ENCODE data around the gene TBCK. TPM values are rescaled to one million over a fixed set of nuclear protein-coding genes. Genes with fewer than 3 reads are reported as not detected.

TBCK gene
- total and polyA plus RNA-seq, 2 of the 8 experiments (the other 6 are each of a cell fraction or from before 2014, with no cell fraction given), result 10.2 to 18.7 TPM

DNA sequence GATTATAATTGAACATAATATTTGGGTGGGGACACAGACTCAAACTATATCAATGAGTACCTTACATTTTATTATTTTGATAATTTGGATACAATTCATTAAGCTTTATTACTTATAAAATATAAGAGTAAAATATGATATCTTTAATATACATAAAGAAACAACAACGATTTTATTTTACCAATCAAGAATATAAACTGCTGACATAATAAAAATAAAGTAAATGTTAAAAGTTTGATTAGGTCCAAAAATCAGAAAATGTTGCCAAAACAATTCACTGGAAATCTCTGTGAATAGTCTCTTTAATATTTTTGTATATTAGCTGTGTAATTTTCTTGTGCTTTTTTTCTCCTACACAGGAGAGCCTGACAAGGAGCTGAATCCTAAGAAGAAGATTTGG, 31.2 kb upstream of the TBCK start:
- no peak overlapping the region for H2BK12ac ChIP-seq (ENCODE audit: low read depth, low read length)
- POLR2A ChIA-PET (ENCODE audit: partially characterized antibody), result no interaction called here
- no peak overlapping the region for H4K5ac ChIP-seq (ENCODE audit: insufficient read length, low read depth, low read length)
- H3K27ac ChIP-seq (ENCODE audit: low read depth, low read length), result no peak overlapping the region
- no peak overlapping the region for H3K4me3 ChIP-seq (ENCODE audit: extremely low read depth in 1 of 4, insufficient read depth in 2 of 4, low read depth in 3 of 4, low read length in 4 of 4)
- no peak overlapping the region for H2BK20ac ChIP-seq (ENCODE audit: low read length)
- FAIRE-seq (no peak), DNase-seq (ENCODE audit: low read depth in 1 of 2, low spot score in 2 of 2) (no peak)
- TF ChIP-seq RXRA (IDR thresholded peaks at IDR 0.05; ENCODE audit: insufficient read depth, low read depth, low read length), result no peak
- TF ChIP-seq MAFK (IDR thresholded peaks at IDR 0.05; ENCODE audit: low read depth, low read length), result no peak
- no peak for TF ChIP-seq SP2 (IDR thresholded peaks at IDR 0.05; ENCODE audit: low read length)
- 100% methylated on average over 1 of the region's 1 CpG; no CpG with 5 or more reads in 1 of the 2 experiments for WGBS, 2 experiments (ENCODE audit: extremely low coverage in 1 of 2, insufficient coverage in 1 of 2, insufficient read length in 1 of 2, insufficient replicate concordance in 2 of 2, low coverage in 1 of 2, low lambda C conversion rate in 2 of 2, missing lambda C conversion rate in 1 of 2)
- H3K4ac ChIP-seq (replicated peaks; ENCODE audit: insufficient read length, low read depth, low read length), result no peak overlapping the region
- H2AFZ ChIP-seq (ENCODE audit: low read length), result no peak overlapping the region
- no peak overlapping the region for H2AK5ac ChIP-seq (ENCODE audit: low read depth, low read length)
- no peak overlapping the region for H2BK120ac ChIP-seq (replicated peaks; ENCODE audit: low read depth, low read length)
- no peaks in the 10 kb centered on the region for H3K27me3 ChIP-seq (replicated peaks in 1 of 4; ENCODE audit: control insufficient read depth in 3 of 4, extremely low read depth in 1 of 4, insufficient read depth in 3 of 4, low read length in 3 of 4)
- no peaks in the 10 kb centered on the region for H3K23me2 ChIP-seq (ENCODE audit: low read depth, low read length)
- H3K56ac ChIP-seq (replicated peaks; ENCODE audit: insufficient read length, low read depth, low read length), result no peak overlapping the region
- no peak overlapping the region for H4K91ac ChIP-seq (replicated peaks; ENCODE audit: insufficient read length, low read length)
- no peaks in the 10 kb centered on the region for H3K4me1 ChIP-seq (replicated peaks in 1 of 4; ENCODE audit: control insufficient read depth in 3 of 4, insufficient read depth in 4 of 4, low read length in 3 of 4)
- H2BK5ac ChIP-seq (ENCODE audit: low read depth, low read length), result no peak overlapping the region
- no peak overlapping the region for H4K8ac ChIP-seq (ENCODE audit: extremely low read depth, insufficient read depth, low read length)
- H3K79me2 ChIP-seq (ENCODE audit: control insufficient read depth in 1 of 2, insufficient read depth in 2 of 2, low read length in 2 of 2), result no peaks in the 10 kb centered on the region; a peak in 1 of 4 replicates
- H3K18ac ChIP-seq (ENCODE audit: extremely low read depth, low read length), result no peak overlapping the region
- CTCF ChIA-PET (ENCODE audit: partially characterized antibody), result interaction anchor here (0.7 kb wide), 2 partner anchors 19 to 173 kb away, joined by 3 read pairs; no protein-coding TSS in a partner anchor
- H3K14ac ChIP-seq (ENCODE audit: insufficient read length), result no peak overlapping the region
- peaks cover 0 to 8% (median 0%) of the 10 kb centered on the region in 4 experiments; a peak in 3 of 8 replicates for H3K36me3 ChIP-seq (ENCODE audit: control insufficient read depth in 2 of 4, insufficient read depth in 4 of 4, low read length in 3 of 4)
- no peaks in the 10 kb centered on the region for H3K79me1 ChIP-seq (ENCODE audit: low read depth, low read length)
- H3K9me3 ChIP-seq (ENCODE audit: insufficient read depth in 2 of 2, low read depth in 1 of 2, low read length in 1 of 2), result no peaks in the 10 kb centered on the region
- no peak overlapping the region for H3K23ac ChIP-seq (ENCODE audit: insufficient read length)
- H3K9ac ChIP-seq (replicated peaks in 1 of 4; ENCODE audit: extremely low read depth in 1 of 4, low read depth in 3 of 4, low read length in 3 of 4), result no peak overlapping the region
- no peaks in the 10 kb centered on the region for H4K20me1 ChIP-seq (replicated peaks in 1 of 2; ENCODE audit: control insufficient read depth in 1 of 2, insufficient read depth in 2 of 2, low read length in 2 of 2)
- no peak overlapping the region for H3K4me2 ChIP-seq (ENCODE audit: insufficient read depth in 1 of 2, low read depth in 2 of 2, low read length in 2 of 2)
- no peak overlapping the region for H2BK15ac ChIP-seq (ENCODE audit: low read length)
